Natural killer cell (primary cell): ENCODE results near the gene DAZL. TPM values are rescaled to one million over a fixed set of nuclear protein-coding genes. Genes with fewer than 3 reads are reported as not detected.

Source experiments
- ATAC-seq, 3 donors: fragments of 150-1000 bp in 2 of 3; fragments of 200-7000 bp in 1 of 3; cut with Tn5 transposase; 1 replicate in 1 of 3; 2 replicates in 2 of 3; pipeline ENCODE4 v1.10.0; 2021; ENCODE audit warnings: mild to moderate bottlenecking in 2 of 3, moderate library complexity in 2 of 3
- DNase-seq, 2 donors: peaks; one replicate each; pipeline versions ENCODE4 v3.0.0 to v3.0.0-alpha.2; 2013 to 2021; ENCODE audit warnings: mixed read lengths in 1 of 2
- H3K27ac ChIP-seq: one replicate; pipeline ENCODE4 v1.5.1; 2013; ENCODE audit warnings: mild to moderate bottlenecking, low read length
- H3K27me3 ChIP-seq: one replicate; pipeline ENCODE4 v1.6.1; 2013; ENCODE audit warnings: low read length; ENCODE audit not compliant: control insufficient read depth, insufficient read depth
- H3K36me3 ChIP-seq: one replicate; pipeline ENCODE4 v1.6.1; 2013; ENCODE audit warnings: low read length; ENCODE audit not compliant: control insufficient read depth, insufficient read depth
- H3K4me1 ChIP-seq: one replicate; pipeline ENCODE4 v1.6.1; 2013; ENCODE audit warnings: low read length; ENCODE audit not compliant: control insufficient read depth, insufficient read depth
- H3K4me3 ChIP-seq: one replicate; pipeline ENCODE4 v1.5.1; 2013; ENCODE audit warnings: low read length
- H3K9me3 ChIP-seq: one replicate; pipeline ENCODE4 v1.6.1; 2013; ENCODE audit warnings: low read length; ENCODE audit not compliant: control insufficient read depth, insufficient read depth
- H3K27ac Mint-ChIP-seq, 2 donors: one replicate each; pipeline ENCODE4 v1.8.0; 2022; ENCODE audit warnings: mild to moderate bottlenecking in 2 of 2, mixed read lengths in 2 of 2, moderate library complexity in 1 of 2
- H3K27me3 Mint-ChIP-seq, 2 donors: one replicate each; pipeline ENCODE4 v1.8.0; 2022; ENCODE audit warnings: low read depth in 2 of 2, mixed read lengths in 2 of 2
- H3K36me3 Mint-ChIP-seq: one replicate; pipeline ENCODE4 v1.8.0; 2022; ENCODE audit warnings: mixed read lengths
- H3K4me1 Mint-ChIP-seq, 2 donors: one replicate each; pipeline ENCODE4 v1.8.0; 2022; ENCODE audit warnings: mixed read lengths in 2 of 2
- H3K4me3 Mint-ChIP-seq: one replicate; pipeline ENCODE4 v1.8.0; 2022; ENCODE audit warnings: mild to moderate bottlenecking, moderate library complexity, mixed read lengths
- H3K9me3 Mint-ChIP-seq, 2 donors: one replicate each; pipeline ENCODE4 v1.8.0; 2022; ENCODE audit warnings: mixed read lengths in 2 of 2
- WGBS: methylation state at CpG from one replicate; pipeline ENCODE4 v1.1.7; 2013; ENCODE audit warnings: missing lambda C conversion rate; ENCODE audit not compliant: insufficient coverage; 5-methylcytosine and 5-hydroxymethylcytosine counted together
- intact Hi-C: fragments of 100-400 bp; cut with micrococcal nuclease; formaldehyde crosslinking; loops from one replicate; pipeline ENCODE4 v1.14.2; 2022
- total RNA-seq, 4 donors: library from RNA; stranded (reverse); fragments of 120-200 nt in 1 of 4; gene quantifications; one replicate each; pipeline versions ENCODE4 v1.2.3 to v1.2.4, GENCODE V29; 2013 to 2022
- TF ChIP-seq, protein P1 (sequence below): fragments of 200-600 bp; IDR thresholded peaks from one replicate; pipeline ENCODE4 v1.8.0; 2022; ENCODE audit warnings: antibody characterized with exemption

DAZL gene, protein sequence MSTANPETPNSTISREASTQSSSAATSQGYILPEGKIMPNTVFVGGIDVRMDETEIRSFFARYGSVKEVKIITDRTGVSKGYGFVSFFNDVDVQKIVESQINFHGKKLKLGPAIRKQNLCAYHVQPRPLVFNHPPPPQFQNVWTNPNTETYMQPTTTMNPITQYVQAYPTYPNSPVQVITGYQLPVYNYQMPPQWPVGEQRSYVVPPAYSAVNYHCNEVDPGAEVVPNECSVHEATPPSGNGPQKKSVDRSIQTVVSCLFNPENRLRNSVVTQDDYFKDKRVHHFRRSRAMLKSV
- not detected for total RNA-seq
- total RNA-seq (2013): 0.43 TPM

DNA sequence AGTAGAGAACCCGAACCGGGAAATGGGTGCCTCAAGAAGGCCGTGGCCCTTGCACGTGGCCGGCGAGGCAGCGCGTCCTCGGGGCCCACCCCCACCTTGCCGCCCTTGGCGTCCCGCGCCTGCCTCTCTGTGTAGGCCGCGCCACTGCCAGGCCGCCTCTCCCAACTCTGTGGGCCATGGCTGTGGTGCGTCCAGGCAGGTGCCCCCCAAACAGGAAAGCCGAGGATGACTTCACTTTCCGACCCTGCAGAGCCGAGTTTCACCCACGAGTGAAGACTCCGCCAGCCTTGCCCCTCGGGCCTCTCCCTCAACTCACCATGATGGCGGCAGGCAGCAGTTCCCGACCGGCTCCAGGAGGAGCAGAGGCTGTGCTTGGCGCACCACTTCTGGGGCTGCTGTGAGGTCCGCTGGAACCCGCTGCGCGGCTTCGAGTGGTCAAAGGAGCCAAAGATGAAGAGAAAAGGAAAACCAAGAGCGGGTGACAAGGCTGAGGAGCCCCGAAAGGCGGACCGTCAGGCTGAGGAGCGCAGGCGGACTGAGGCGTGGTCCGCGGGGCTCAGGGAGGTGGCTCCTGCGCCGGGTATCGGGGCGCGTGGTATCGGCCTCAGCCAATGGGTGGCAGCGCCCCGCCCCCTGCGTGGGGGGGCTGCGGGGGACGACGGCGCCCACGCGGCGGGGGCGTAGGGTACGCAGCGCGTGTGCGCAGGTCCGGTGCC lies at the start of gene DAZL:
Gene DAZL (minus strand): TSS at position 537 of the 716 bp plus-strand sequence. CDS start 218 bp downstream, at position 319.
- no peaks in the 10 kb centered on the region for H3K4me1 ChIP-seq
- 98% methylated on average over 60 of the region's 63 CpGs for WGBS
- H3K27me3 ChIP-seq: no peaks in the 10 kb centered on the region
- H3K36me3 ChIP-seq: no peaks in the 10 kb centered on the region
- no peak within 1 kb of the TSS for H3K4me3 ChIP-seq
- intact Hi-C loops: loop anchor here (5.0 kb wide), 1 partner anchor 547 kb away; no protein-coding TSS in a partner anchor
- Mint-ChIP-seq H3K9me3 (no peaks in the 10 kb centered on the region), H3K4me1 (peaks cover 0 to 7% of the 10 kb centered on the region in 2 donors), H3K27ac (no peak within 1 kb of the TSS), H3K4me3 (no peak within 1 kb of the TSS), H3K36me3 (no peaks in the 10 kb centered on the region), H3K27me3 (peaks cover 5 to 17% of the 10 kb centered on the region in 2 donors)
- peaks cover 2% of the 10 kb centered on the region for H3K9me3 ChIP-seq
- no peak for ATAC-seq
- DNase-seq: no peak
- TF ChIP-seq, protein P1, sequence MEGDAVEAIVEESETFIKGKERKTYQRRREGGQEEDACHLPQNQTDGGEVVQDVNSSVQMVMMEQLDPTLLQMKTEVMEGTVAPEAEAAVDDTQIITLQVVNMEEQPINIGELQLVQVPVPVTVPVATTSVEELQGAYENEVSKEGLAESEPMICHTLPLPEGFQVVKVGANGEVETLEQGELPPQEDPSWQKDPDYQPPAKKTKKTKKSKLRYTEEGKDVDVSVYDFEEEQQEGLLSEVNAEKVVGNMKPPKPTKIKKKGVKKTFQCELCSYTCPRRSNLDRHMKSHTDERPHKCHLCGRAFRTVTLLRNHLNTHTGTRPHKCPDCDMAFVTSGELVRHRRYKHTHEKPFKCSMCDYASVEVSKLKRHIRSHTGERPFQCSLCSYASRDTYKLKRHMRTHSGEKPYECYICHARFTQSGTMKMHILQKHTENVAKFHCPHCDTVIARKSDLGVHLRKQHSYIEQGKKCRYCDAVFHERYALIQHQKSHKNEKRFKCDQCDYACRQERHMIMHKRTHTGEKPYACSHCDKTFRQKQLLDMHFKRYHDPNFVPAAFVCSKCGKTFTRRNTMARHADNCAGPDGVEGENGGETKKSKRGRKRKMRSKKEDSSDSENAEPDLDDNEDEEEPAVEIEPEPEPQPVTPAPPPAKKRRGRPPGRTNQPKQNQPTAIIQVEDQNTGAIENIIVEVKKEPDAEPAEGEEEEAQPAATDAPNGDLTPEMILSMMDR: no peak
- H3K27ac ChIP-seq: no peak within 1 kb of the TSS

DNA sequence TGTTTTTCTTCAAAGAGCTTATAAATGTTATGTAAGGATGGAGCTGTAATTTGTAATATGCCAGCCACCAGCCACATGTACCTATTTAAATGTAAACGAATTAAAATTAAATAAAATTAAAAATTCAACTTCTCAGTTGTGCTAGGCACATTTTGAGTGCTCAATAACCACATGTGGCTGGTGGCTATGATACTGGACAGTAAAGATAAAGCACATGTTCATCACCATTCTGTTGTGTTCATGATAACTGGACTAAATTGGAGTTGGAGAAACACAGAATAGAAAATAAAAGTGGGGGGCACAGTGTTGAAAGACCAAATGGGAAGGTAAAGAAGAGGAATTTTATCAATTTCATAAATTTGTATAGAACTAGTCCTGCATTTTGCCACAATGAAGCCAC lies 49.8 kb upstream of the DAZL start:
- ATAC-seq (no peak), DNase-seq (no peak)
- peaks cover 7% of the 10 kb centered on the region in 2 donors for H3K27me3 Mint-ChIP-seq
- no peaks in the 10 kb centered on the region for H3K36me3 Mint-ChIP-seq
- Histone ChIP-seq H3K27ac (no peak overlapping the region), H3K4me1 (no peaks in the 10 kb centered on the region), H3K4me3 (no peak overlapping the region), H3K27me3 (no peaks in the 10 kb centered on the region), H3K36me3 (no peaks in the 10 kb centered on the region), H3K9me3 (no peaks in the 10 kb centered on the region)
- H3K9me3 Mint-ChIP-seq: no peaks in the 10 kb centered on the region
- intact Hi-C loops: no loop called here
- WGBS: 100% methylated on average over 1 of the region's 1 CpG
- peaks cover 10 to 12% of the 10 kb centered on the region in 2 donors for H3K4me1 Mint-ChIP-seq
- H3K4me3 Mint-ChIP-seq: no peak overlapping the region
- TF ChIP-seq, protein P1: no peak
- H3K27ac Mint-ChIP-seq: no peak overlapping the region

DNA sequence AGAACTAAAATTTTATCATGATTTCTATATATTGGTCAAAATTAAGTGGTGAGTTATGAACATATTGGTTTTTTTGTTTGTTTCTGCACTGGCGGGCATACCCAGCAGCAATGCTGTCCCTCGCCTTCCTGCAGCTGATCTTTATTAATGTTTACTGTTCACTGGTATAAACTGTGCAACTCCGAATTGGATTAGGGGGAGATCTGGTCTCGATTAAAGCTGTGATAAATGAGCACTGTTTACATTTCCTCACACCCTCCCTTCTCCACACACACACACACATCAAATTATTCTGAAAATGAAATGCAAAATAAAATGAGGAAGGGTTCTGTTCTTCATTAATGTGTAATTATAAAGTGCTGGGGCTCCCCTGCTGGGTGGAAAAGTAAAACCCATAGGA lies 48.5 kb upstream of the DAZL start:
- no peak overlapping the region for H3K27ac Mint-ChIP-seq
- no peaks in the 10 kb centered on the region for H3K9me3 ChIP-seq
- no peaks in the 10 kb centered on the region for H3K9me3 Mint-ChIP-seq
- no peaks in the 10 kb centered on the region for H3K36me3 ChIP-seq
- ATAC-seq: no peak
- no peak for DNase-seq
- 88% methylated on average over 2 of the region's 4 CpGs for WGBS
- H3K27me3 ChIP-seq: no peaks in the 10 kb centered on the region
- H3K27me3 Mint-ChIP-seq: peaks cover 0 to 7% of the 10 kb centered on the region in 2 donors
- H3K4me1 ChIP-seq: no peaks in the 10 kb centered on the region
- H3K4me3 ChIP-seq: no peak overlapping the region
- peaks cover 9 to 10% of the 10 kb centered on the region in 2 donors for H3K4me1 Mint-ChIP-seq
- TF ChIP-seq, protein P1: no peak
- H3K36me3 Mint-ChIP-seq: no peaks in the 10 kb centered on the region
- no peak overlapping the region for H3K27ac ChIP-seq
- intact Hi-C loops: no loop called here
- H3K4me3 Mint-ChIP-seq: no peak overlapping the region
